Fibroblast of skin of left biceps (primary cell): ENCODE measurements around the gene INPP5A.
"Not testable (repeated sequence)": the region's sequence is repeated elsewhere in the genome, so short reads cannot be mapped to it uniquely, and the experiment has no call there.

Experiments used
- DNase-seq, 2 experiments: peaks; one replicate each; pipeline ENCODE4 v3.0.0-alpha.2; 2013; ENCODE audit warnings: low read depth in 2 of 2

INPP5A gene

DNA sequence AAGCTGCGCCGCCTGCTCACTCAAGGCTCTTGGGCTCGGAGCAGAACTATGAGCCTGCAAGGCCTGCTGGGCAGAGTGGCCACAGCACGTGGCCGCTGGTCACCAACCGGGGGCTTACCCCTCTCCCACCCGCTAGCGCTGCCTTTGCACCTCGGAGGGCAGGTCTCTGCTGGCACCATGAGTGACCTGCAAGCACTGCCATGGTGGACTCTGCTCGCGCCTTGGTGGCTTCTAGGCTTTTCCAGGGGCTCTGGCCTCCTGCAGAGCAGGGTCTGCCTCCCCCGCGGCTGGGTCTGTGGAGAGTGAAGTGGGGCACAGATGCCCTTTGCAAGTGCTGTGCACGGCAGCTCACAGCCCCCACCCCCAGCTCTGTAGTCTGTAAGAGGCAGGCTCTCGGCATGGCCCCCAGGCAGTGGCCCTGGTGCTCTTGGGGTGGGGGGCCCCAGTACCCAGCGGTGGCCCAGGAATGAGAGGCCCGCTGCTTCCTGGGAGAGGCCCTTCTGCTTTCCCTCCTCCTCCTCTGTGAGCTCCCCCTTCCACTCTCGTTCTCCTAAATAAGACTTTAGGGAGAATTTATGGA is 119.6 kb downstream of the INPP5A start:
- no peak for DNase-seq

DNA sequence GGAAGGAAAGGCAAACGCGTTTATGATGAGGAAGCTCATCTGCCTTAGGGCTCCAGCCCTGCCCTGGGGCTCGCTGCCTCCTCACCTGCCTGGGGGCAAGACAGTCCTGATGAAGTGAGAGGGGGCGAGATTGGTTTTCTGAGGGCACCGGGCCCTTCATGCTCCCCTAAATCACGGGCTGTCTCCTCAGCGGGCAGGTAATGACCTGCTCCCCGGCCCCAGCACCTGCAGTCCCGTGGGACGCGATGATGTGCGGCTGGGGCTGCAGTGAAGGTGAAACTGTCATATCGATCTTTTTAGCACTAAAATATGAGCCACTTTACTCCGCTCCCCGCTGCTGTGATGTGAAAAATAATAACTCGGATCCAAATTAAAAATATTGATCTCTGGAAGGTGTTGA is 120.2 kb downstream of the INPP5A start:
- no peak for DNase-seq

DNA sequence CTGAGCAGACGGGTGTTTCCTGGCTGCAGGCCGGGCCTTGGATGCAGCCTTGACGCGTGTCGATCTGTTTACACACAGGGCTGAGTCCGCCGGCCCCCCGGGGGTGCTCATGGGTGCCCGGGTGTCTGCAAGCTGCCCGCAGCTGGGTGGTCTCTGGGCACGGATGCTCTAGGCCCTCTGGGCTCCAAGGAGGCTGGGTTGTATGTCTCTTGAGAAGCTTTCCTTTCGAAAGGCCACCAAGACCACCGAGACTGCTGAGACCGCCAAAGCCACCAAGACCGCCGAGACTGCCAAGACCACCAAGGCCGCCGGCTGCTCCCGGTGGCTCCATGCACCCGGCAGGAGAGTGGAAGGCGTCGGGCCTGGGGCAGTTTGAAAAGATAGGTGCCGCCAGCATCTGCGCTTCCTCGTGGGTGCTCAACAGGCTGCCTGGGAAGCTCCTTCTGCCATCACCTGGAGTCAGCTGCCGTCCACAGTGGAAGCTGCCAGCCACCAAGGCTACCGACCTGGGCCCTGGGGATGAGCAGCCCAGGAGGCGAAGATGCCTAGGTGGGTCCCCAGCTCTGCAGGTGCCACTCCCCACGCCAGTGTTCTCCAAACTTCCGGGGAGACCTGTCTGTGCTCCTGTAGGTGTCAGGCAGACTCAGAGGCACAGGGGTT is 121.1 kb downstream of the INPP5A start:
- DNase-seq = no peak

DNA sequence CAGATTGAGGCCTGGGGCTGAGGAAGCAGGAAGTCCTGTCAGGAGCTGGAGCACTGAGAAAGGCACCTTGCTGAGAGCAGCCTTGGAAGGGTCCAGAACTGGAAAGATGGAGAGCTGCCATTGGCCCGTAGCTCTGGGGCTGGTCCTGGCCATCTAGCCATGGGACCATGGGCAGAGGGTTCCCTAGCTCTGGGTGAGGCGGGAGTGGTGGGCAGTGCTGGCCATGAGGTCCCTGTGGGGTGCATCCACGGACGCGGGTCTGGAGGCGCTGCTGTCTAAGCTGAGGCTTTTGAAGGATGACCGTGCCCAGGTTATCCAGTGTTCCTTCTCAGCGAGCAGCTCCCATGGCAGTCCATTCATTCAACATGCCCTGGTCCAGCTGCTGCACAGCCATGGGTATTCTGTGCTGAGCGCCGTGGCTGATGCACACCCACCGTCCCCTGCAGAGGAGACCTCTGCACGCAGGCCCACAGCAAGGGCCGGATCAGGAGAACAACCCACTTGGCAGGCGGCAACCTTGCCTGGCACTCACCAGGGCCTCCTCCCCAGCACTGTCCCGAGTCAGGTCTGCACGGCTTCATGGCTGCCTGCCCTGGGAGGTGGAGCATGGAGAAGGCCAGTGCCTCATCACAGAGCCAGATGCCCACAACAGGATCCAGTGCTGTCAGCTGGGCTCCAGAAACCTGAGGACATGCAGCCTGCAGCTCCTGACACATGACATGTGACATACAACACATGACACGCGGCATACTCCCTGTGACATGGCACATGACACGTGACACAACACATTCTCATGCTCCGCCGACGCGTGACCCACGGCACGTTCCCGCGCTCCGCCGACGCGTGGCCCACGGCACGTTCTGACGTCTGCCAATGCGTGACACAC is 121.9 kb downstream of the INPP5A start:
- DNase-seq = no peak

DNA sequence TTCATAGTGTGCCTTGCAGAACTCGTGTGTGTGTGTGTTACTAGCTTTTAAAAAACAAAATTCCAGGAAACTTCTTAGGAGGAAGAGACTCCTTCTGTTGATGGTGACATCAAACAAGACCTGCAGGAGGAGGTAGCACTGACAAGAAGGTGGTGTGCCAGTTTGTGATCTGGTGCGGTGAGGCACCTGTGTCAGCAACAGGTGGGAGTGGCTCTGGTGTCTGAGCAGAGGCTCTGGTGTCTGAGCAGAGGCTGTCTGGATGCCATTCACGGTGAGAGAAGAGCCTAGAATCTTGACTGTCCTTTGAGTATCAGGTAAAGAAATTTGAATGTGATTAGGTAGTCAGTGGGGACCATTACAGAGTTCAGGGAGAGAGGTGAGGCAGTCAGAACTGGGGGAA is 122.8 kb downstream of the INPP5A start:
- DNase-seq = no peak

DNA sequence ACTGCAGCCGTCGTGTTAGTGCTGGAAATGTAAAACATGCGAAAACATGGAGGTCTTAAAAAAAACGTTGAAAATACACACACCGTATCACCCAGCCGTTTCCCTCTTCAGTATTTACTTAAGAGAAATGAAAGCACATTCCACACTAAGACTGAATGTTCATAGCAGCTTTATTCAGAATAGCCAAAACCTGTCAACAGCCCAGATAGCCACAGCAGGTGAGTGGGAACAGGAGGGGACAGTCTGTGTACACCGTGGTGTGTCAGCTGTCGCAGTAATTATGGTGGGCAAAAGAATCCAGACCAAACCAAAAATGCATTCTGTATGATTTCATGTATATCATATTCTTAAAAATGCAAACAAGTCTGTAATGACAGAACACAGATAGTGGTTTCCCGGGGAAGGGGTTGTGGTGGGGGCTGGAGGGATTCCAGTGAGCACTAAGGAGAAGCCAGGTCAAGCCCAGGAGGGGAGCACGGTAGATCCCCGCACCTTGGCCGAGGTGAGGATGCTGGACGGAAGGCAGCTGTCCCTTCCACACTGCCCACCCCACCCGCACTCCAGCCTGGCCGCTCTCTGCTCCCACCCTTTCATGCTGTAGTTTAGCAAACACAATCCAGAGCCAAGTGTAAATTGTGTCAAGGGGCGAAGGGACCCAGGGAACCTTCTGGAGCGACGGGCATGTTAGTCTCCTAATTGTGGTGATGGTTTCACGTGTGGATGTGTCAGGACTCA is 124.8 kb downstream of the INPP5A start:
- no peak for DNase-seq

DNA sequence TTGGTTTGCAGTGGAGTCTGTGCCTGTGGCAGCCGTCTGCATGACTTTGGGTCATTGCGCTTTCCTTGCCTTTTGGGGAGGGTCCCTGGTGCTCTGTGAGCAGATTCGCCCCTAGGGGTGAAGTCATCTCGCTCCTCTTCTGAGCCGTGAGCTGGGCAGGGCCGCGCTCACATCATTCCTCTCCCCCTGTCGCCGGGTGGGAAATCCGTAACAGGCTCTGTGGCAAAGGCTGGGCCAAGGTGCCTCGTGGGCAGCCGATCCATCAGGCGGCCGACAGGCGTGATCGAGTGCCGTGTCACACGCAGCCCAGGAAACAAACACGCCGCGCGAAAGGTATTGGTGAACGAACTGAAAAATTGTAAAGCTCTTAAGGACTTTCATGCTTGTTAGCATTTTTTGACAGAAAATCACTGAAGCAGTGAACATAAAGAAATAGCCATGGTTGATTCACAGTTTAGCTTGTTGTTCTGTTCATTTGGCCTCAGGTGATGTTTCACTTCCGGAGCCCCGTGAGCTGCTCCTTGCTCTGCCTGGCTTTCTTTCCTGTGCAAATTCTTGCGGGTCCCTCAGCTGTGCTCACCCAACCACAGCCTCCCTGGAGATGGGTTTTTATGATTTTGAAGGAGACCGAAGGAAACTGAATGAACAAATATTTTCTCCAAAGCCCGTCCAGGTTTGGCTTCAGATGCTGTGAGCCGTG is 126.2 kb downstream of the INPP5A start:
- no peak for DNase-seq

DNA sequence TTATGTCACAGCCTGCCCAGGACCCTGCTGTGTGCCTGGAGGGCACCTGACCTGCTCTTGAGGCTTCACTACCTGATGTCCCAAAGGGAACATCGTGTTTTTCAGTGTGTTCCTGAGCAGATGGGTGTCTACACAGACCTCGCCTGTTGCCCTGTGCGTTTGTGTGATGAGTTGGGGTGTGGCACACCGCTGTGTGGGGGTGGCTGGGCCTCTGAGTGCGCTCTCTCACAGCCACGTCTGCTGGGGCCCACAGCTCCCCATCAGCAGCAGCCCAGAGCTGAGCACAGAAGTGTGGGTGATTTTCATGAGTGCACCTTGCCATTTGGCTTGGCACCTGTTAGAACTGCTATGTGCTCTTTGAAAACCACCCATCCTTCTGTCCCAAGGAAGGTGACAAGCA is 126.8 kb downstream of the INPP5A start:
- DNase-seq = no peak

DNA sequence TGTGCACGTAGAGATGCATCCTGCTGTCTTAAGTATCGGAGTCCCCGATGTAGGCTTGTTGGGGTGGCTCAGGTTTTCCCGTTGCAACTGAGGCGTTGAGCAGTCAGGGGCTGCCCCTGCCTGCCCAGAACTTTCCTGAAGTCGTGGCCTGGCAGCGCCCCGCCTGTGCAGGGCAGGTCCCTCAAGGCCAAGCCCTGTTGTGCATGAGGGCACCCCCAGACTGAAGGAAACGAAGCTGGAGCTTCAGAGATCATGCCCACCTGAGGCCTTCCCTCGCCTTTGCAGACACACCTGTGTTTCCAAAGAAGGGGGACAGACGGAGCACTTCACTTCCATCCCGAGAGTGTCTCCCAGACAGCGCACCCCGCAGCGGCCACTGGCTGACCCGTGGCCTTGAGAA is 127.3 kb downstream of the INPP5A start:
- DNase-seq = no peak

DNA sequence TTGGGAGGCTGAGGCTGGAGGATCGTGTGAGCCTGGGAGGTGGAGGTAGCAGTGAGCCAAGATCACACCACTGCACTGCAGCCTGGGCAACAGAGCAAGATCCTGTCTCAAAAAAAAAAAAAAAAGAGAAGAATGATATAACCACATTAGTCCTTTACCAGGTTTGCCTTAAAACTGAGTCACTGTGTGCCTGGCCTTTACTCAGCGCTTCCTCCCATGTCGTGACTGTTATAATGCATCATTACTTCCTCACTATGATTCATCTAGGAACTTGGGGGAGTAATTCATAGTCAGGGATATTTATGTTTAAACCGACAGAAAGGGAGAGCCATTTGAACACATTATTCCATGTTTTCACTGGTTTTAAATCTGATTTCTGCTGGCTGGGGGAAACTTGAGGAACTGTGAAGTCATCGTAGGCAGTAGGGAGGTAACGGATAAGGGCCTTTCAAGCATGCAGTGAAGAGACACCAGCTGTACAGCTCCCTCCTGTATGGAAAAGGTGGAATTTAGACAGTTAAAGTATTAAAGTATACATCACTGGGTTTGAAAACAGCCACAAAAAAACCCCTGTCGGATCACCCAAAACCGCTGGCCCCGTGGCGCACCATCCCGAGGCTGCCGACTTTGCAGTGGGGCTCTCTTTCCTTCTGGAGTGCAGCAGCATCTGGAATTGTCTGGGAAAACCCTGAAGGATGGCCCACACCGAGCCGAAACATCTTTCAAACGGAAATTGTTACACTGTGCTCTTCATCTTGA is 128.5 kb downstream of the INPP5A start:
- peak; percentile 56 to 57 for DNase-seq

DNA sequence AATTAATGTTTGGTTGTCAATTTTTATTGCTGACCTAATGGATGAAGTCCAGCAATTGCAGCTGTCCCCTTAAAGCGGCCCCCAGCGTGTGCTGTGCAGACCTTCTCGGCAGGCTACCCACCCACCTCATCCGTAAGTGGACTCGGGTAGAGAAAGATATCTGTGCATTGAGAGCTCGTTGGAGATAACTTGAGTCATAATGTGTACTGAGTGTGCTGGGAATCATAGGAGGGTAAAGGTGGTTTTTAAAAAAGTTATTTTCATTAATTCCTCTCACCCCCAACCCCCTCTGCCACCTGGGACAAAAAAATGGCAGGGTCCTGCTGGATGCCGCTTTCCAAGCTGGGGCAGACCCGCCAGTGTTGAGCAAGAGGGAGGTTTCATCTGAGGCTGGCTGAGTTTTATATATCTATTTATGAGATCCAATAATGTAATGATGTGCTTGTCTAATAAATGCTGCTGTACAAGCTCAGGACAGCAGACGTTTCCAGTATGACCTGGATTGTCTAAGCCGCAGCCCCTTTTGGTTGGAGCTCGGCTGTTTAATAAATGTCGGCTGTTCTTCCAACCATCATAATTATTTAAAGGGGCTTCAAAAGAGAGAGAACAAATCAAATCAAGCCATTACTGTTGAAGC is 129.2 kb downstream of the INPP5A start:
- DNase-seq = no peak

DNA sequence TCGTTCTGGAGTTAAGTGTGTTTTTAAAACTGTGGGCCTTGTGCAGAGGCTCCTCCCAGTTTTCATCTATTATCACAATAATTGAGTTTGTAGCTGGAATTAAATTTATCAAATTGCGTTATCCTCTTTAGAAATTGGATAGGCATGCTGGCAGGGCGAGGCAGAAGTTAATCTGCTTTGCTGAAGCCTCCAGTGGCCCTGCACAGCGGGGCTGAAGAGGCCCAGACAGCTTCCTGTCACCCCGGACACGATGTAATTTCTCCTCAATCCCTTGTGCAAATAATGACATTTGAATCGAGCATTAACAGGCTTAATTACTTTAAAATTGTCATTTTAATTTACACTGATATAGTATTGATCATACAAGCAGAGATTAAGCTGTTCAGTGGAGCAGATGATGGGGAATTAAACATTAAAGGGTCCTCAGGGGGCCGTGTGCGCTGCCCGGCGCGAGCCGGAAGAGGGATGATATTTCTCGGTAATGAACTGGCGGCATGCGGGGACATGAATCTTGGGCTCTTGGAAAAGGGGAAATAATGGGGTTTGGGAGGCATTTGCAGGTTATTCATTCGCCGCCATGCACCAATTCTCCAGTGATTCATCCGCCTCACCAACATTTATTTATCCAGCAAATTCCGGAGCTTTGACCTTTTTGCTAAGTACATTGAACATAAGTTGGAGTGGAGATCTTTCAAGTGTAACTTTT is 129.9 kb downstream of the INPP5A start:
- DNase-seq = peak in 1 of 2 experiments; percentile 3

DNA sequence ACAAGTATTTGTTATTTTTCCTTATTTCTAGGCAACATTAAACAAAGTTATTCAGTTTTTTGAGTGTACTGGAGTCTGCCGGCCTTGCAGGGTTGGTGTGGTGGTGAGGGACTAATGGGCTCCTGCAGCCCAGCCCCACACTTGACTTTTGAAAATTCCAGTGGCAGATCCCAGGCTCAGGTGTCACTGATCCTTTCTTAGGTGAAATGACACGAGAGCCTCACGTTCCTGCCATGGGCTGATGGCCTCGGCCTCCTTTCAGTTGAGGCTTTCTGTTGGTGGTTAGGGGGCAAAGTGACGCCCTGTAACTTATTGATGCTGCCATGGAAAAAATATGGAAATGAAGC is 130.4 kb downstream of the INPP5A start:
- DNase-seq = no peak

DNA sequence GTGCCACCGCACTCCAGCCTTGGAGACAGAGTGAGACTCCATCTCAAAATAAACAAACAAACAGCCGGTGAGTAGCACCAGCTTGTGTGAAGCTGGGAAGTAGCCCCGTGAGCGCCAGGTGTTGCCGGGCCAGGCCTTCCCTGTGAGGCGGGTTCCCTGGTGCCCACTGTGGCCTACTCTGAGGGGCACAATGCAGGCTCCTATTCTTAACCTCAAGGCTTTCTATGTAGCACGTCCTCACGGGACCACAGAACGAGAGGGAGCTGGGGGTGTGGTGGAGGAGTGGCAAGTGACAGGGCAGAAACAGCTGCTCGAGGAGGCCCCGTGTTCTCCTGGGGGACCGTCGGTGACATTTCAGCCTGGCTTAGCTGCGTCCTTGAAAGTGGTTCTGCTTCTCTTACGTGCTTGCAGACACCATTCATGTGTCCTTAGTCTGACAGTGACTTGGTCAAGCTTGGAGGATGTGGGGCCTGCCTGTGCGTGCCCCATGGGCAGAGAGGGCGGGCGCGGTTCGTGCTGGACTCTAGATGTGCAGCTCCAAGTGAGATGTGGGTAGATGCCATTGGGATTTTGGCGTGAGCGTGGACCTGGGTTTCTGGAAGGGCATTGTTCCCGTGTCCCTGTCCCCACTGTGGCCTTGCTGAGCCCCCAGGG is 131.7 kb downstream of the INPP5A start:
- no peak for DNase-seq

DNA sequence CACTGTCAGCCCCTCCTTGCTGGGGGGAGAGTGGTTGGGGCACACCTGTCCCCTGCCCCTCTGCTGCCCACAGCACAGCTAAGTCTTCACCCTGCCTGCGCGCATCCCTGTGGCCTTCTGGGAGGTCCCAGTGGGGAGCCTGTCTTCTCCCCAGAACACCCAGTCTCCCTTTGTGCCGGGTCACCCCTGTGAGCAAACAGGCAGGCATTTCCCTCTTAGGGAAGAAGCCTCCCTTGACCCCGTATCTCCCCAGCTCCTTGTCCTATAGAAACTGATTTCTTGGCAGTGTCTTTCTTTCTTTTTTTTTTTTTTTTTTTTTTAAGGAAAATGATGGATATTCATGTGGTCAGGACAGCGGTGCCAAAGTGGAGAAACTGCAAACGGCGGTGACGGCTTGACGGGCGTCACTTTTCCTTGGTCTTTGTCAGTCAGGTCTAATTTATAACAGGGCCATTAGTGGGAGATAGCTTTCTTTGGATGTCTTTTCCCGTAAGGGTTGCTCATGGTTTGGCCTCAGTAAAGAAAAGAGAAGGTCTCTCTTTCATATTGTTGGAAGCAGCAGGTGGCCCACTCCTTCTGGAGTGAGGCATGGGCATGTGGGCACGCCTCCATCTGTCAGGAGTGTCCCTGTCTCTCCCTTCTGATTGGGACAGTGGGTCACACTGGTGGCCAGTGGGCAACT is 133.1 kb downstream of the INPP5A start:
- DNase-seq = no peak

DNA sequence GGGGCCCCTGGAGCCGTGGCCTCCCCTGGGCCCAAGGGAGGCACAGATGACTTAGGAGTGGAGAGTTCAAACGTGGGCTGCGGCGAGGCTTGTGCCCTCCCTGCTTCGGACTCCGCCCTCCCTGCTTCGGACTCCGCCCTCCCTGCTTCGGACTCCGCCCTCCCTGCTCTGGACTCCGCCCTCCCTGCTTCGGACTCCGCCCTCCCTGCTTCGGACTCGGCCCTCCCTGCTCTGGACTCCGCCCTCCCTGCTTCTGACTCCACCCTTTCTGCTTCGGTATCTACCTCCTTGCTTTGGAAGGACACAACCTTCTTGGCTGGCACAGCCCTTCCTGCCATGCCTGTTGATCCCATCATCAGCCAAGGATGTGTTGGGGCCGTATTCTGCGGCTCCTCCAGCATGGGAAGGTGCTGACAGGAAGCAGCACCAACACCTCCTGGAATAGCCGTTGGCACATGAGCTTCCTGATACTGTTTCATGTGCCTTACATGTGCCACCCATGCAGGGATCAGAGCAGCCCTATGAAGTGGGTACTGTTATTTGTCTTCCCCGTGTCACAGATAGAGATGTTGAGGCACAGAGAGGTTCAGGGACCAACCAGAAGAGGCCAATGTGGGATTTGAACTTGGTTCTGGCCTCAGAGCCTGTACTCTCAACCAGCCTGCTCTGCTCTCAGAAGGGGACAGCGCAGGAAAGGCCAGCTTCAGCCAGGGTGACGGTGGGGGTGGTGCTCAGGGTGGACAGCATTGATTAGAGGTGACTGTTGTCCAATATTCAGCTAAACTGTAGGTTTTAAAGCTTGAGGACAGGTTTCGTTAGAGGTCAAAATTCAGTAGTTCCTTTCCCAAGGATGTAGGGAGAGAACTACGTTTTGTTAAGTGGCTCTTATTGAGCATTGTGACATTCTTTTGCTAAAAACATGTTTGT is 133.9 kb downstream of the INPP5A start:
- no peak for DNase-seq

DNA sequence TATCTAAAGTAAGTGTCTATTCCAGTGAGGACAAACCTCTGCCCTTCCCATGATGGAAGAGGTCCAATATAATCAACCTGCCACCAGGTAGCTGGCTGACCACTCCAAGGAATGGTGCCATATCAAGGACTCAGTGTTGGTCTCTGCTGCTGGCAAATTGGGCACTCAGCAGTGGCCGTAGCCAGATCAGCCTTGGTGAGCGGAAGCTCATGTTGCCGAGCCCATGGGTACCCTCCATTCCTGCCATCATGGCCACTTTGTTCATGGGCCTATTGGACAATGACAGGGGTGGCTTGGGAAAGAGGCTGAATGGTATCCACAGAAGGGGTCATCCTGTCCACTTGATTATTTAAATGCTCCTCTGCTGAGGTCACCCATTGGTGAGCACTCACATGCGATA is 136.2 kb downstream of the INPP5A start:
- not testable (repeated sequence) for DNase-seq

DNA sequence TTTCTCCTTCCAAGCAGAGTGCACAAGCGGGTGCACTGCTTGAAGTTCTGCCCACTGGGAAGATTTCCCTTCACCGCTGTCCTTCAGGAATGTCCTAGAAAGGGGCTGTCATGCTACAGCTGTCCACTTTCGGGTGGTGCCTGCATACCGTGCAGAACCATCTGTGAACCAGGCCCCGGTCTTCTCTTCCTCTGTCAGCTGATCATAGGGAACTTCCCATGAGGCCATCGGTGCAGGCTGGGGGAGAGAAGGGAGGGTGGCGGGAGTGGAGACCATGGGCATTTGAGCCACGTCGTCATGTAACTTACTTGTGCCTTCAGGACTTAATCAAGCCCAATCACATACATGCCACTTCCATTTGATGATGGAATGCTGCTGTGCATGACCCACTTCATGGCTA is 136.7 kb downstream of the INPP5A start:
- DNase-seq = no peak
